Activated CD4-positive, alpha-beta memory T cell treated with anti-CD3 and anti-CD28 coated beads, Interleukin-2, amount 10 ng/mL, durations not matched to agents 7 days and 5 days (primary cell): ENCODE data around the gene DOC2A. TPM values are rescaled to one million over a fixed set of nuclear protein-coding genes. Genes with fewer than 3 reads are reported as not detected.

Source experiments
- CTCF ChIA-PET: fragments of 350-600 bp; sonication (Branson Sonifier 250); formaldehyde crosslinking; loops from one replicate; lab custom pipeline; 2021; ENCODE audit warnings: antibody characterized with exemption, inconsistent platforms; lab: Charles Lee
- POLR2A ChIA-PET: fragments of 350-600 bp; sonication (Branson Sonifier 250); formaldehyde crosslinking; loops from one replicate; lab custom pipeline; 2021; ENCODE audit warnings: antibody characterized with exemption; lab: Charles Lee
- DNase-seq: peaks from one replicate; pipeline ENCODE4 v3.0.0-alpha.2; 2020
- H3K27ac Mint-ChIP-seq: one replicate; pipeline ENCODE4 v1.8.0; 2021; ENCODE audit warnings: mild to moderate bottlenecking, mixed read lengths
- H3K27me3 Mint-ChIP-seq: one replicate; pipeline ENCODE4 v1.8.0; 2021; ENCODE audit warnings: mixed read lengths
- H3K36me3 Mint-ChIP-seq: one replicate; pipeline ENCODE4 v1.8.0; 2021; ENCODE audit warnings: low read depth, mixed read lengths
- H3K4me1 Mint-ChIP-seq: one replicate; pipeline ENCODE4 v1.8.0; 2021; ENCODE audit warnings: mixed read lengths
- H3K4me3 Mint-ChIP-seq: one replicate; pipeline ENCODE4 v1.8.0; 2021; ENCODE audit warnings: mild to moderate bottlenecking, mixed read lengths
- H3K9me3 Mint-ChIP-seq: one replicate; pipeline ENCODE4 v1.8.0; 2021; ENCODE audit warnings: mixed read lengths
- total RNA-seq, 2 experiments: library from RNA; stranded (reverse); gene quantifications; one replicate each; pipeline ENCODE4 v1.2.3, GENCODE V29; 2021

The DOC2A gene
- total RNA-seq, 2 experiments from 2014 or later, result not detected

- ChIA-PET CTCF (interaction anchor here (0.6 to 1.2 kb wide), 2 partner anchors 32 to 42 kb away, joined by 4 read pairs; partner anchors contain the start of gene TLCD3B), POLR2A (interaction anchor here (1.6 kb wide), 1 partner anchor 74 kb away, joined by 3 read pairs; the partner anchor contains the start of gene KCTD13)
- Mint-ChIP-seq H3K4me3 (no peak overlapping the region), H3K27ac (peak overlapping the region; percentile 28), H3K36me3 (peaks cover 59% of the 10 kb centered on the region), H3K9me3 (no peaks in the 10 kb centered on the region), H3K4me1 (peaks cover 35% of the 10 kb centered on the region), H3K27me3 (no peaks in the 10 kb centered on the region)
- no peak for DNase-seq
Observed at GRCh38 chr16:29999605-30000004, 11.2 kb downstream of the DOC2A start.

GRCh38 chr16:29996766-29997250 is 14.0 kb downstream of the DOC2A start:
- Mint-ChIP-seq H3K4me3 (peak overlapping the region; percentile 94), H3K36me3 (peaks cover 62% of the 10 kb centered on the region), H3K4me1 (peaks cover 45% of the 10 kb centered on the region), H3K9me3 (no peaks in the 10 kb centered on the region), H3K27ac (peak overlapping the region; percentile 98), H3K27me3 (no peaks in the 10 kb centered on the region)
- POLR2A ChIA-PET, result interaction anchor here (0.6 to 5.1 kb wide), 12 partner anchors 8 to 189 kb away, joined by 3 to 99 read pairs (median 14); partner anchors contain the start of genes ALDOA, ASPHD1, KCTD13 and MAZ
- CTCF ChIA-PET, result interaction anchor here (0.6 to 2.8 kb wide), 7 partner anchors 9 to 297 kb away, joined by 3 to 9 read pairs (median 4); partner anchors contain the start of genes CDIPT and PAGR1
- no peak for DNase-seq

- DNase-seq, result peak; percentile 100
- POLR2A ChIA-PET, result interaction anchor here (0.6 to 5.1 kb wide), 20 partner anchors 9 to 1134 kb away, joined by 3 to 99 read pairs (median 6); partner anchors contain the start of genes ALDOA, ASPHD1, FBRS and KCTD13
- CTCF ChIA-PET, result interaction anchor here (1.2 to 2.8 kb wide), 5 partner anchors 9 to 211 kb away, joined by 3 to 9 read pairs (median 4); partner anchors contain the start of genes CDIPT, PAGR1 and TMEM219
- Mint-ChIP-seq H3K36me3 (peaks cover 61% of the 10 kb centered on the region), H3K4me1 (peaks cover 45% of the 10 kb centered on the region), H3K4me3 (peak within 1 kb of the TSS; percentile 94), H3K27me3 (no peaks in the 10 kb centered on the region), H3K27ac (peak within 1 kb of the TSS; percentile 98), H3K9me3 (no peaks in the 10 kb centered on the region)
Observed at GRCh38 chr16:29995911-29996765, 14.7 kb downstream of the DOC2A start, which contains the start of gene INO80E. Gene INO80E (plus strand): TSS chr16:29996241. CDS start chr16:29996311, 70 bp downstream.

- H3K27me3 Mint-ChIP-seq, result no peaks in the 10 kb centered on the region
- peaks cover 45% of the 10 kb centered on the region for H3K4me1 Mint-ChIP-seq
- POLR2A ChIA-PET, result interaction anchor here (0.5 to 5.1 kb wide), 27 partner anchors 9 to 1134 kb away, joined by 3 to 99 read pairs (median 4); partner anchors contain the start of genes ALDOA, ASPHD1, CDIPT and CORO1A
- H3K36me3 Mint-ChIP-seq, result peaks cover 64% of the 10 kb centered on the region
- peak; percentile 90 for DNase-seq
- CTCF ChIA-PET, result interaction anchor here (0.8 to 2.8 kb wide), 5 partner anchors 34 to 293 kb away, joined by 3 to 9 read pairs (median 3); partner anchors contain the start of genes CDIPT, PAGR1 and TMEM219
- no peaks in the 10 kb centered on the region for H3K9me3 Mint-ChIP-seq
- peak within 1 kb of the TSS; percentile 94 for H3K4me3 Mint-ChIP-seq
- peak within 1 kb of the TSS; percentile 98 for H3K27ac Mint-ChIP-seq
Observed at GRCh38 chr16:29995324-29995910, 15.4 kb downstream of the DOC2A start, which contains the start of gene HIRIP3. Gene HIRIP3 (minus strand): TSS chr16:29995617. CDS start chr16:29995605, 12 bp downstream.

GRCh38 chr16:29994600-29995323 is 16.1 kb downstream of the DOC2A start:
- H3K27me3 Mint-ChIP-seq, result no peaks in the 10 kb centered on the region
- peak overlapping the region; percentile 98 for H3K27ac Mint-ChIP-seq
- peak; percentile 81 for DNase-seq
- peaks cover 65% of the 10 kb centered on the region for H3K36me3 Mint-ChIP-seq
- peaks cover 44% of the 10 kb centered on the region for H3K4me1 Mint-ChIP-seq
- ChIA-PET POLR2A (interaction anchor here (0.5 to 5.1 kb wide), 27 partner anchors 10 to 1133 kb away, joined by 3 to 99 read pairs (median 4); partner anchors contain the start of genes ALDOA, ASPHD1, CDIPT and CORO1A), CTCF (interaction anchor here (0.8 to 2.8 kb wide), 4 partner anchors 33 to 293 kb away, joined by 3 to 9 read pairs (median 3); partner anchors contain the start of genes PAGR1 and TMEM219)
- peak overlapping the region; percentile 94 for H3K4me3 Mint-ChIP-seq
- H3K9me3 Mint-ChIP-seq, result no peaks in the 10 kb centered on the region

GRCh38 chr16:29993903-29994599 is 16.8 kb downstream of the DOC2A start:
- Mint-ChIP-seq H3K9me3 (no peaks in the 10 kb centered on the region), H3K27ac (peak overlapping the region; percentile 98), H3K4me1 (peaks cover 37% of the 10 kb centered on the region), H3K4me3 (peak overlapping the region; percentile 94), H3K27me3 (no peaks in the 10 kb centered on the region), H3K36me3 (peaks cover 60% of the 10 kb centered on the region)
- ChIA-PET CTCF (interaction anchor here (1.0 to 1.6 kb wide), 2 partner anchors 38 to 209 kb away, joined by 3 to 5 read pairs; no protein-coding TSS in a partner anchor), POLR2A (interaction anchor here (0.7 to 5.1 kb wide), 12 partner anchors 10 to 294 kb away, joined by 3 to 99 read pairs (median 3); partner anchors contain the start of genes ALDOA, CDIPT, KCTD13 and MVP)
- no peak for DNase-seq

GRCh38 chr16:29993191-29993902 is 17.5 kb downstream of the DOC2A start:
- Mint-ChIP-seq H3K4me3 (no peak overlapping the region), H3K36me3 (peaks cover 59% of the 10 kb centered on the region), H3K9me3 (no peaks in the 10 kb centered on the region), H3K4me1 (peaks cover 33% of the 10 kb centered on the region), H3K27ac (peak overlapping the region; percentile 98), H3K27me3 (no peaks in the 10 kb centered on the region)
- DNase-seq, result no peak
- ChIA-PET CTCF (interaction anchor here (1.0 kb wide), 1 partner anchor 39 kb away, joined by 5 read pairs; no protein-coding TSS in a partner anchor), POLR2A (interaction anchor here (0.7 to 5.1 kb wide), 12 partner anchors 9 to 191 kb away, joined by 3 to 99 read pairs (median 3); partner anchors contain the start of genes ALDOA, CDIPT, MVP and TAOK2)

- Mint-ChIP-seq H3K4me1 (peaks cover 27% of the 10 kb centered on the region), H3K27me3 (no peaks in the 10 kb centered on the region), H3K4me3 (peak overlapping the region; percentile 21), H3K36me3 (peaks cover 58% of the 10 kb centered on the region), H3K27ac (no peak overlapping the region), H3K9me3 (no peaks in the 10 kb centered on the region)
- POLR2A ChIA-PET, result interaction anchor here (0.9 to 5.1 kb wide), 6 partner anchors 8 to 129 kb away, joined by 3 to 99 read pairs (median 4); partner anchors contain the start of genes CDIPT and TAOK2
- CTCF ChIA-PET, result no interaction called here
- DNase-seq, result no peak
Observed at GRCh38 chr16:29992344-29992967, 18.4 kb downstream of the DOC2A start.

- Mint-ChIP-seq H3K4me3 (no peak overlapping the region), H3K36me3 (peaks cover 53% of the 10 kb centered on the region), H3K27ac (no peak overlapping the region), H3K9me3 (no peaks in the 10 kb centered on the region), H3K27me3 (no peaks in the 10 kb centered on the region), H3K4me1 (peaks cover 21% of the 10 kb centered on the region)
- DNase-seq, result no peak
- CTCF ChIA-PET, result interaction anchor here (0.6 to 0.8 kb wide), 2 partner anchors 41 to 79 kb away, joined by 3 to 4 read pairs; no protein-coding TSS in a partner anchor
- POLR2A ChIA-PET, result interaction anchor here (1.3 kb wide), 1 partner anchor 19 kb away, joined by 6 read pairs; no protein-coding TSS in a partner anchor
Observed at GRCh38 chr16:29991571-29991904, 19.3 kb downstream of the DOC2A start.
